ENCODE data around the gene INIP. TPM values are rescaled to one million over a fixed set of nuclear protein-coding genes. Genes with fewer than 3 reads are reported as not detected.
A peak's percentile ranks its signal among the peaks of the same experiment; 100 is the strongest.

INIP gene
- total and polyA plus RNA-seq, 9 of the 15 experiments (the other 6 are each of a cell fraction or from before 2014, with no cell fraction given) = 11.9 to 87.9 (median 37.3) TPM

GRCh38 chr9:112717661-112718331, at the start of gene INIP (continued):
- TF ChIP-seq GABPA (tag; conservative IDR thresholded peaks at IDR 0.05; ENCODE audit: low read depth) = peak; percentile 94
- no peak for TF ChIP-seq NR2C2 (CRISPR knock-in tag; IDR thresholded peaks at IDR 0.05)
- peak; percentile 35; the same call in 1 of the 2 replicates for TF ChIP-seq NR2C2 (tag; IDR thresholded peaks at IDR 0.05)
- TF ChIP-seq TRIM28 (IDR thresholded peaks at IDR 0.05) = peak; percentile 72
- no peak for TF ChIP-seq BCL6 (CRISPR knock-in tag; IDR thresholded peaks at IDR 0.05)
- TF ChIP-seq RBM22 (IDR thresholded peaks at IDR 0.05; ENCODE audit: low read depth, low read length, poor library complexity, severe bottlenecking) = no peak
- no peak for TF ChIP-seq ZNF197 (CRISPR knock-in tag; IDR thresholded peaks at IDR 0.05; ENCODE audit: low read depth)
- TF ChIP-seq TAF15 (IDR thresholded peaks at IDR 0.05; ENCODE audit: low read depth, low read length) = no peak
- peak; percentile 80 for TF ChIP-seq ESRRA (IDR thresholded peaks at IDR 0.05; ENCODE audit: borderline replicate concordance, low read depth)
- no peak for TF ChIP-seq ZC3H11A (IDR thresholded peaks at IDR 0.05; ENCODE audit: low read depth, low read length)
- TF ChIP-seq ZZZ3 (IDR thresholded peaks at IDR 0.05) = no peak
- peak; percentile 77 for TF ChIP-seq ZNF384 (IDR thresholded peaks at IDR 0.05; ENCODE audit: low read depth, low read length)
- no peak for TF ChIP-seq DACH1 (IDR thresholded peaks at IDR 0.05; ENCODE audit: partially characterized antibody)
- peak; percentile 89 for TF ChIP-seq RBFOX2 (IDR thresholded peaks at IDR 0.05; ENCODE audit: low read depth, low read length)
- TF ChIP-seq ZNF75A (CRISPR knock-in tag; IDR thresholded peaks at IDR 0.05) = no peak
- TF ChIP-seq ZBTB7A (IDR thresholded peaks at IDR 0.05; ENCODE audit: borderline replicate concordance, control insufficient read depth, low read depth, low read length) = peak; percentile 76; the same call in 1 of the 2 replicates
- peak; percentile 55; the same call in 1 of the 2 replicates for TF ChIP-seq FOXP1 (CRISPR knock-in tag; IDR thresholded peaks at IDR 0.05)
- TF ChIP-seq RFX5 (IDR thresholded peaks at IDR 0.05; ENCODE audit: low read depth, low read length) = no peak
- TF ChIP-seq SNRNP70 (optimal IDR thresholded peaks at IDR 0.05; ENCODE audit: low read depth, low read length) = no peak
- no peak for TF ChIP-seq ZNF589 (CRISPR knock-in tag; IDR thresholded peaks at IDR 0.05; ENCODE audit: low read depth)
- TF ChIP-seq MTF1 (CRISPR knock-in tag; IDR thresholded peaks at IDR 0.05; ENCODE audit: borderline replicate concordance) = no peak
- no peak; the same call in 1 of the 2 replicates for TF ChIP-seq CC2D1A (IDR thresholded peaks at IDR 0.05)
- no peak for TF ChIP-seq GATAD2A (IDR thresholded peaks at IDR 0.05)
- no peak for TF ChIP-seq HDAC3 (IDR thresholded peaks at IDR 0.05; ENCODE audit: borderline replicate concordance, partially characterized antibody)
- TF ChIP-seq USF2 (CRISPR knock-in tag; IDR thresholded peaks at IDR 0.05) = no peak
- peak; percentile 55 for TF ChIP-seq MAX (CRISPR knock-in tag; IDR thresholded peaks at IDR 0.05)
- no peak for TF ChIP-seq KLF1 (tag; IDR thresholded peaks at IDR 0.05)
- no peak for TF ChIP-seq ZNF140 (CRISPR knock-in tag; IDR thresholded peaks at IDR 0.05)
- TF ChIP-seq TRIM25 (IDR thresholded peaks at IDR 0.05; ENCODE audit: borderline replicate concordance) = no peak
- no peak for TF ChIP-seq GATA2 (CRISPR knock-in tag; IDR thresholded peaks at IDR 0.05)
